D721Med (cell line): Measurements from ENCODE around the gene P2RY13.
A peak's percentile ranks its signal among the peaks of the same experiment; 100 is the strongest.

Source experiments
- DNase-seq: peaks from one replicate; pipeline ENCODE4 v3.0.0; 2011; ENCODE audit warnings: low spot score; ENCODE audit not compliant: insufficient read length
- FAIRE-seq: peaks from 2 replicates; lab custom pipeline; 2011; peaks lifted over from hg19 to GRCh38; lab: Jason Lieb, UNC
- CTCF ChIP-seq: IDR thresholded peaks from 2 replicates; pipeline ENCODE4 v1.5.1; 2012; ENCODE audit warnings: mild to moderate bottlenecking, control low read depth; ENCODE audit not compliant: insufficient read depth; ENCODE audit errors: missing control alignments

P2RY13 gene

DNA sequence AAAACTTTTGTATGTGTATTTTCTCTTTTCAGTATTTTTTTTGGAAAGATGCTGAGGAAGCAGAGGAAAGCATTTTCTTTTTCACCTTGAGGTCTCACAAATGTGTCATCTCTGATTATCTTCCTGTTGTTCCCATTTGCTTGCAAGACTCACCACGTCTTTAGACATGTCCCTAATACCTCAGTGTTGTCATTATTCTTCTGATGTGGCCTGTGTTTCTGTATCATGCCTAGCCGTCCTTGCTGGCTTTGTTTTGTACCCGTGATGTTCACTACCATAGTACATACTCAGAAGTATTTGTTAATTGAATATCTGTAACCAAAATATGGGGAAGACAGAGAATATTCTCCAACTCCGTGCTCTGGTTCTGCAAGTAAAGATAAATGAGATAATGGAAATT, 46.0 kb downstream of the P2RY13 start:
- DNase-seq (no peak), FAIRE-seq (no peak)
- no peak for TF ChIP-seq CTCF

DNA sequence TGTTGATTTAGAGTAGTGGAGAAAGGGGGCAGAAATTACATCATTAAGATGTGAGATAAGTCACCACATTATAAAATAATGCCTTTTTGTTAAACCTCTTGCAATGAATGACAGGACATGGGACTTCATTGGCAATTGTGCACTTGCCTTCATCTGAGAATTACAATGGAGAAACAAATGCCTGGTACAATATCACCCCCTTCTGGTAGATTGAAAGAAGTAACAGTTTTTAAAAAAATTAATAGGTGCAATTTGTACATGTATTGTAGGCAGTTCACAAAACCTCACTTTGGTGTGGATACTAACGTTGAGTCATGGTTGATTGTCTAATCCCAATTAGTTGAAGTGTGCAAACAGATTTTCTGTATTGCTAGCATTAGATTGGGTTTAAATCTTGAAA, 46.4 kb downstream of the P2RY13 start:
- TF ChIP-seq CTCF, result peak; percentile 69
- DNase-seq, result no peak
- peak; percentile 21 for FAIRE-seq

DNA sequence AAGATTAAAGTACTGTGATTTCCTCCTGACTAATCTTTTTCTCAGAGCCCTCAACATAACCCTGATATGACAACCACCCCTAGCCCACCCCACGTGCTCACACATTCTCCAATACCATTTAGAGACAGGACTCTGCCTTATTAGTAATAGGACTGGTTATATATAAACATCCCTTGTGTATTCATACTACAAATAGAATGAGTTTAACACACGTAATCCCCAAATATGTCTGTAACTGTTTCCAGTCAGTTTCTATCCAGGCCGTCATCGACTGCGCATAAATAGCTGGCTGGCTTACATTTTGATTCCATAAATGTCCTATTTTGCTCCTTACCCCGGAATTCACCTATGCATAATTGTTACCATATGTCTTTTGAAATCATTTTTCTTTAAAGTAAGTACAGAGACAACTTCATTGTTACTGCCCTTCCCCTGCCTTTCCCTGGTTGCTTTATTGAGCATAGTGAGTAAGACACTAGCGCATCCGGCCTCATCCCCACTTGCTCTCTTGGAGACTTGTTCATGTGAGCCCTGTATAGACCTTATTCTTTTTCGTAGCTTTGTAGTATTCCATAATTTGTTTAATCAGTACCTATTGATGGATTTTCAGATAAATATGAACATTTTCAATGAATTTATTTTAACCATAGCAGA, 47.6 kb downstream of the P2RY13 start:
- FAIRE-seq, result no peak
- DNase-seq, result no peak
- no peak for TF ChIP-seq CTCF

DNA sequence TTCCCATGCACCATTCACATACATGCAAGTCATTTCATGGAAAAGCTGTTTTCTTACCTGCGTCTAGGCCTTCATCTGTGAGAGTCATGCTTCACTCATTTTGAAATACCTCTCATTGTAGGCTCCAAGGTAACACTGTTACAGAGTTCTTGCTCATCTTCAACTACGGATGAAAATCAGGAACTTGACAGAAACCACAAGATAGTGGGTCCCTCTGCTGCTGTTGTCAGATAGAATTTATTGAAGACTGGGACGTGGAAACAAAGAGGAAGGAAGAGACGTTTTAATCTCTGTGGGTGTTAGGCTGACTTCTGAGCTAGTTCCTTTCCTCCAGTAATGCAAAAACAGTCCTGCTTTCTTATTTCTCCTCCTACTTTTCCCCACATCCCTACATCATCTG, 51.1 kb downstream of the P2RY13 start, which contains the start of gene P2RY14:
P2RY14 (minus strand) TSS at position 313 of the 400 bp plus-strand sequence. CDS start 64,226 bp downstream, outside the sequence.
- DNase-seq (no peak), FAIRE-seq (no peak)
- TF ChIP-seq CTCF, result no peak

DNA sequence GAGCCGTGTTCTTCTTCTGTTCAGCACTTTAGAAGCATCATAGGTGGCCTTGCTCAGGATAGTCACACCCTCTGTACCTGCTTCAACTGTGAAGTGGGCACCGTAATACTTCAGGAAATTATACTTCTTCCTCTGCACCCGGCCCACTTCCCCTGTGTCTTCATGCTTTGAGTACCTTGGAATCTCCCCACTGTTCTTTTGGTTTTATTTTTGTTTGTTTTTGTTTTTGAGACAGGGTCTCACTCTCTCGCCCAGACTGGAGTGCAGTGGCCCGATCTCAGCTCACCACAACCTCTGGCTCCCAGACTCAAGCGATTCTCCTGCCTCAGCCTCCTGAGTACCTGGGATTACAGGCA, 52.7 kb downstream of the P2RY13 start:
- TF ChIP-seq CTCF, result no peak
- FAIRE-seq (no peak), DNase-seq (no peak)
